Pericardium fibroblast (primary cell): ENCODE data around the gene GARIN5B. TPM values are rescaled to one million over a fixed set of nuclear protein-coding genes. Genes with fewer than 3 reads are reported as not detected.

Experiments used
- total RNA-seq: library from RNA; depleted of rRNA; stranded (reverse); fragments of >200 nt; gene quantifications from 2 replicates; pipeline ENCODE4 v1.2.3, GENCODE V29; 2015

Gene GARIN5B
- total RNA-seq, result not detected in 2 replicates

GRCh38 chr19:55362990-55363716, at the start of gene GARIN5B:
GARIN5B (minus strand) TSS chr19:55363260; CDS start chr19:55363066, 194 bp downstream.

DNA sequence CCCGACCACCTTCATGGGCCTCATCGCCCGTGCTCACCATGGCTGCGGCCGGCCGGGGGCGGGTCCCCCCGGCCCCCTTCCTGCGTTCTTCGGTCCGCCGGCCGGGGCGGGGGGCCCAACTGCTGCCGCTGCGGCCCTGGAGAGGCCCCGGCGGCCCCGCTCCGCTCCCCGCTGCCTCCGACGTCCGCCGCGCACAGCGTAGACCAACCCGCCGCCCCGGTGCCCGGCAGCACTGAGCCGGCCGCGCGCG, 44.4 kb upstream of the GARIN5B start, which contains the start of gene UBE2S:
TSS of gene UBE2S (minus strand) at position 239 of the 250 bp plus-strand sequence. CDS start at position 40, 199 bp downstream.

GRCh38 chr19:55385724-55386492, 22.8 kb upstream of the GARIN5B start, which contains the start of gene RPL28:
RPL28 (plus strand) TSS chr19:55385932; CDS start chr19:55386358, 426 bp downstream.

DNA sequence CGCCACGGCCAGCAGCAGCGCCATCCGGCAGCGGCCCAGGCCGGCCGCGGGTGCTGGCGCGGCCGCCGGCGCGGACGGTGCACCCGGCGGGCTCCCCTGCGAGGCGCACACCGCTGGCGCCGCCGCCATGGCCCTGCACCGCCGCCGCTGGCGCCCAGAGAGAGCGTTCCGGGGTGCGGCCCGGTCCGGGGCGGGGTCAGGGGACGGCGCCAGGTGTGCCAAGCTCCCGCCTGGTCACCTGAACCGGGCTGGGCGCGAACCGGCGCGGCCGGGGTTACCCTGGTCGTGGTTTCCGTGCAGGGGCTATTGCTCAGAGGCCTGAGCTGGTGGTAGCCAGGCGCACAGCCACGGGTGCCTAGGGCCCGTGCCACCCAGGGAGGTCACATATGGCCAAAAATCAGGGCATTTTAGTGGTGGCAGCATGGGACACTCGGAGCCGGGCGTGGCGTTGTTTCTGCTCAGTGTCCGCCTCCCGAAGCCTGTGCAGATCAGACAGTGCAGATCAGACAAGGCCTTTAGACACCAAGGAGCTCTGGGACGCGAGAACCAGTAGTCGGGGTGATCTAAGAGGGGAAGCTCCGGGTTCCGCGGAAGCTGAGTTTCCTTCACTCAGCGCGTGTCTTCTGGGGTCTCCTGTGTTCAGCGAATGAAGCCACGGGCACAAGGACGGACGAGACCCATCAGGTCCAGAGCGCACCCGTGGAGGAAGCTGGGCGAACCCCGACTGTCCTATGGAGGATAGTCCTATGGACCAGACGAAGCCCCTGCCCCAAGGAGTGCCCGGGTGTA, 21.3 kb upstream of the GARIN5B start, which contains the start of gene TMEM238:
TSS of gene TMEM238 (minus strand) at position 162 of the 789 bp plus-strand sequence. CDS start at position 129, 33 bp downstream.

DNA sequence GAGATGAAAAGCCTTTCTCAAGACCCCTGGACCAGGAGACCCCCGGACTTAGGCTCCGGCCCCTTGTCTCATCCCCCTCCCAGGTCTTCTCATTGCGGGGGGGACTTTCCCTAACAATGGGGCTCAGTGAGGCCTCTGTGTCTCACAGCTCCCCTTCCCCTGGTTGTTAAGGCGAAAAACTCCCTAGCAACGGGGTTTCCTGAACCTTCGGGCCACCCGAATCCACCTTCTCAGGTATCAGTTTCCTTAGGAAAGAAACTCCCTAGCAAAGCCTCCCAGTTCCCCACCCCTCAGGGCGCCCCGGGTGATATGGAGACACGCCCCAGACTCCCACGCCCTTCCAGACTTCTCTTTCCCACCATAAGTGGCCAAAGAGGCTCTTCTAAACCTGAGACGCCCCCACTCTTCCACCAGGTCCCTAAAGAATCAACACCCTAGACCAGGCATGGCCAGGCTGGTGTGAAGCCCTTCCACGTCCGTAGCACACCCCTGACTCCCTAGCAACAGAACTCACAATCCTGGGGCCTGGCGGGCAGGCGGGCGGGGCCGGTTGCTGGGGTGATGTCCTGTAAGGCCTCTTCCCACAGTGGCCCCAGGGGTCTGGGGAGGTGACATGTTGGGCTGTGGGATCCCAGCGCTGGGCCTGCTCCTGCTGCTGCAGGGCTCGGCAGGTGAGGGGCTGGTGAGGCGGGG, 13.3 kb upstream of the GARIN5B start, which contains the start of gene TMEM190:
TSS of gene TMEM190 (plus strand) at position 586 of the 693 bp plus-strand sequence. CDS start at position 614, 28 bp downstream.

DNA sequence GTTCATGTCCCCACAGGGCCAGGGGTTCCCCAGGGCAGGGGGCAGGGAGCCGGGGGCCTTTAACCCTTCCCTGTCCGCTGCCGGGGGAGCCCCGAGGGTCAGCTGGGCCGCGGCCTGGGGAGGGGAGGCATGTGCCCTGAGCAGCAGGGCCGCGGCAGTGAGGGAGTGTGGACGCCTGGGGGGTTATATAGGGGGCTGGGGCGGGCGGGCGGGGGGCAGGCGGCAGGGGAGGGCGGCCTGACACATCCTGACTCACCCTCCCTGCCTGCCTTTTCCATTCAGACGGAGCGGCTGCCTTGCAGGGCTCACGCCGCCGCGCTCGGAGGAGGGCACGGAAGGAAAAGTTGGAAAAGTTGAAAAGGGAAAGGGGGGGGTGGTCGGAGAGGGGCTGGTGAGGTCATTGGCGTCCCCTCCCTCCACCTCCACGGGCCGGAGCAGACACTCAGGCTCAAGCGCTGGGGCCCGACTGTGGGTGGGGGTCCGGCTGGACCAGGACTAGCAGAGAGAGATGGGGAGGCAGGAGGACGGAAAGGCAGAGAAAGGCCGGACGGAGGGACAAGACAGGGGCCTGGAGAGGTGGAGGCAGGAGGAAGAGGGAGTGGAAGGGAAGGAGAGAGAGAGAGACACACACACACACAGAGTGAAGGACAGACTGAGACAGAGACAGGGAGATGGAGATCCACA, 7.4 kb upstream of the GARIN5B start, which contains the start of gene IL11:
TSS of gene IL11 (minus strand) at position 159 of the 684 bp plus-strand sequence. CDS start at position 6, 153 bp downstream.

DNA sequence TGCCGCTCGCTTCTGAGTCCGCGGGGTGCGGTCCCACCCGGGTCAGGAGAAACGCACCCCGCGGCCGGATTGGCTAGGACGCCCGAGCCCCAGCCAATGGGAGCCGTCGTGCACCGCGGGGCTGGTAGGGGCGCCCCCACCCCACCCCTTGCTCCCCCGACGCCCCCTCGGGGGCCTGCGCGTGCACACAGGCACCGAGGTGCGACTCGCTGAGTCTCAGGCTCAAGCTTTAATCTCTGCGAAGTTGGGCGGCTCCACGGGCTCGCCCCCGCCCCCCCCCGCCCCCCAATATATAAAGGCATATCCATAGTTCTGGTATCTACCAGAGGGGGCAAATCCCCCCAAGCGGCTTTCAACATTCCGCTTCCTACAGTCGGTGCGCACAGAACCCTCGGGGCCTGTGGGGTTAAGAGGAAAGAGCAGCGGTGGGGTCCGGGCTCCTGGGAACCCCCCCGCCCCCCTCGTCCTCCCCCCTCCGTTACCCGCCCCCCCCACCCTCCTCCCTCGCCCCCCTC, 8.3 kb downstream of the GARIN5B start, which contains the start of gene COX6B2:
TSS of gene COX6B2 (minus strand) at position 22 of the 515 bp plus-strand sequence. CDS start 198 bp downstream, outside the sequence.

GRCh38 chr19:55339105-55339888, 23.8 kb downstream of the GARIN5B start, which contains the start of gene KMT5C:
KMT5C (plus strand) TSS chr19:55339876; CDS start chr19:55341937, 2,061 bp downstream.

DNA sequence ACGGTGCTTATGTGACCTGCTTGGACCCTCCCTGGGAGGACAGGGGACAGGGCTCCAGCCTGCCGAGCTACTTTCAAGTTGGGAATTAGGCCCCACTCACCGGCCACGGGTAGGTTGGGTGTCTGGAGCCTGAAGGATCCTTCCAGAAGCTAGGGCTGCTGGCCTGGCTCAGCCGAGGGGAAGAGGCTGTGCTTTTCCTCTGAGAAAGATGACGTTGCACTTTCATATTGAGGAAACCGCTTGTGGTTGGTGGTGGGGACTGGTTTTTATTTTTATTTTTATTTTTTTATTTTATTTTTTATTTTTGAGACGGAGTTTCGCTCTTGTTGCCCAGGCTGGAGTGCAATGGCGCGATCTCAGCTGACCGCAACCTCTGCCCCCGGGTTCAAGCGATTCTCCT, 37.9 kb downstream of the GARIN5B start, which contains the start of gene TMEM150B:
TSS of gene TMEM150B (minus strand) at position 170 of the 400 bp plus-strand sequence. CDS start 4,305 bp downstream, outside the sequence.

Other genes starting within 250 kb of the GARIN5B start
- gene PPP1R12C, start 245.6 kb downstream of the GARIN5B start, total RNA-seq, result 71.1 and 98.8 TPM in 2 replicates
- 5.4 and 9.0 TPM in 2 replicates for gene TNNT1, start 214.1 kb downstream of the GARIN5B start, total RNA-seq
- 0.58 TPM in 1 of 2 replicates, not detected in the other for gene TNNI3, start 205.5 kb downstream of the GARIN5B start, total RNA-seq
- gene DNAAF3, start 196.6 kb downstream of the GARIN5B start, total RNA-seq, result 0.26 TPM in 1 of 2 replicates, not detected in the other
- gene SYT5, start 183.0 kb downstream of the GARIN5B start, total RNA-seq, result 0.26 TPM in 1 of 2 replicates, not detected in the other
- gene PTPRH, start 153.8 kb downstream of the GARIN5B start, total RNA-seq, result 7.0 and 9.4 TPM in 2 replicates
- gene TMEM86B, start 134.5 kb downstream of the GARIN5B start, total RNA-seq, result 0.51 and 0.93 TPM in 2 replicates
- 30.5 and 31.7 TPM in 2 replicates for gene PPP6R1, start 104.2 kb downstream of the GARIN5B start, total RNA-seq
- 26.7 and 37.5 TPM in 2 replicates for gene HSPBP1, start 83.2 kb downstream of the GARIN5B start, total RNA-seq
- 2.2 and 8.6 TPM in 2 replicates for gene BRSK1, start 79.3 kb downstream of the GARIN5B start, total RNA-seq
- gene TMEM150B, start 37.9 kb downstream of the GARIN5B start, total RNA-seq, result not detected in 2 replicates
- 6.4 and 6.5 TPM in 2 replicates for gene KMT5C, start 23.4 kb downstream of the GARIN5B start, total RNA-seq
- gene COX6B2, start 8.5 kb downstream of the GARIN5B start, total RNA-seq, result not detected in 2 replicates
- 0.77 TPM in 1 of 2 replicates, not detected in the other for gene IL11, start 7.2 kb upstream of the GARIN5B start, total RNA-seq
- gene TMEM190, start 13.6 kb upstream of the GARIN5B start, total RNA-seq, result 0.17 TPM in 1 of 2 replicates, not detected in the other
- 0.23 and 0.60 TPM in 2 replicates for gene TMEM238, start 21.0 kb upstream of the GARIN5B start, total RNA-seq
- gene RPL28, start 22.7 kb upstream of the GARIN5B start, total RNA-seq, result 452 and 1,009 TPM in 2 replicates
- gene UBE2S, start 44.5 kb upstream of the GARIN5B start, total RNA-seq, result 42.2 and 50.1 TPM in 2 replicates
- not detected in 2 replicates for gene SHISA7, start 80.0 kb upstream of the GARIN5B start, total RNA-seq
- gene ISOC2, start 98.4 kb upstream of the GARIN5B start, total RNA-seq, result 86.5 and 89.5 TPM in 2 replicates
- gene C19orf85, start 101.5 kb upstream of the GARIN5B start, total RNA-seq, result not detected in 2 replicates
- gene ZNF628, start 113.4 kb upstream of the GARIN5B start, total RNA-seq, result 1.9 and 4.2 TPM in 2 replicates
- 16.6 and 25.1 TPM in 2 replicates for gene NAT14, start 121.9 kb upstream of the GARIN5B start, total RNA-seq
- 9.1 and 19.5 TPM in 2 replicates for gene SSC5D, start 125.2 kb upstream of the GARIN5B start, total RNA-seq
- gene SBK2, start 173.9 kb upstream of the GARIN5B start, total RNA-seq, result not detected in 2 replicates
- gene SBK3, start 182.3 kb upstream of the GARIN5B start, total RNA-seq, result not detected in 2 replicates
- 10.7 and 11.9 TPM in 2 replicates for gene ZNF579, start 217.6 kb upstream of the GARIN5B start, total RNA-seq
- 4.8 and 6.1 TPM in 2 replicates for gene FIZ1, start 236.3 kb upstream of the GARIN5B start, total RNA-seq
- 25.6 and 46.4 TPM in 2 replicates for gene ZNF524, start 237.0 kb upstream of the GARIN5B start, total RNA-seq
- gene ZNF865, start 242.4 kb upstream of the GARIN5B start, total RNA-seq, result 4.6 and 4.9 TPM in 2 replicates